Adrenal gland (tissue), 5 donors: ENCODE data around the gene TANC1.

Source experiments
- POLR2A ChIP-seq, 2 donors: fragments of 450-650 bp; IDR thresholded peaks; one replicate each; pipeline ENCODE4 v1.6.1; 2017; ENCODE audit warnings: antibody characterized with exemption in 2 of 2, mild to moderate bottlenecking in 2 of 2, moderate library complexity in 1 of 2
- TF ChIP-seq, protein P1 (sequence below), 6 experiments: fragments of 450-650 bp in 4 of 6; fragments of 200-600 bp in 2 of 6; sonication (generic) in 1 of 6; IDR thresholded peaks; 1 replicate in 5 of 6; 2 replicates in 1 of 6; pipeline versions ENCODE4 v1.5.1 to v1.8.0; 2016 to 2021; ENCODE audit warnings: antibody characterized with exemption in 6 of 6, mild to moderate bottlenecking in 2 of 6, moderate library complexity in 1 of 6
- donor health status: DM: no; HTN: no; CAD: no.

DNA sequence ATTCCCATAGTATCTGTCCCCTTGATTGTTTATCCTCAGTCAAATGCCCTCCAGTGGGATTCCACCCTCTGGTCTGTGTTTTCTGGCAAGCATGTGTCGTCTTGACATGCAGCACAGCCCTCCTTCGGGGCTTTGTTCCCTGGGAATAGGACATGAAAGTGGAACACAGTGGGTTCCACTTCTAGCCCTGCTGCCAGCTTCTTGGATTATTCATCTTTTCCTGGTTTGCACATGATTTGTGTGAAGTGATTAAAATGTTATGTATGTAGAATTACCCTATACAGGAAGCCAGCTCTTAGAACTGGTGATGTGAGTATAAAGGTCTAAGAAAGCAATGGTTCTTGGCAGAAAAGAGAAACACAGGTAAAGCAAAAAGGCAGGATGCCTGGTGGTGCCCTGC, 142.3 kb downstream of the TANC1 start:
- TF ChIP-seq, protein P1, sequence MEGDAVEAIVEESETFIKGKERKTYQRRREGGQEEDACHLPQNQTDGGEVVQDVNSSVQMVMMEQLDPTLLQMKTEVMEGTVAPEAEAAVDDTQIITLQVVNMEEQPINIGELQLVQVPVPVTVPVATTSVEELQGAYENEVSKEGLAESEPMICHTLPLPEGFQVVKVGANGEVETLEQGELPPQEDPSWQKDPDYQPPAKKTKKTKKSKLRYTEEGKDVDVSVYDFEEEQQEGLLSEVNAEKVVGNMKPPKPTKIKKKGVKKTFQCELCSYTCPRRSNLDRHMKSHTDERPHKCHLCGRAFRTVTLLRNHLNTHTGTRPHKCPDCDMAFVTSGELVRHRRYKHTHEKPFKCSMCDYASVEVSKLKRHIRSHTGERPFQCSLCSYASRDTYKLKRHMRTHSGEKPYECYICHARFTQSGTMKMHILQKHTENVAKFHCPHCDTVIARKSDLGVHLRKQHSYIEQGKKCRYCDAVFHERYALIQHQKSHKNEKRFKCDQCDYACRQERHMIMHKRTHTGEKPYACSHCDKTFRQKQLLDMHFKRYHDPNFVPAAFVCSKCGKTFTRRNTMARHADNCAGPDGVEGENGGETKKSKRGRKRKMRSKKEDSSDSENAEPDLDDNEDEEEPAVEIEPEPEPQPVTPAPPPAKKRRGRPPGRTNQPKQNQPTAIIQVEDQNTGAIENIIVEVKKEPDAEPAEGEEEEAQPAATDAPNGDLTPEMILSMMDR (IDR thresholded peaks at IDR 0.05), result no peak
- no peak for TF ChIP-seq POLR2A (IDR thresholded peaks at IDR 0.05)
